Measurements from ENCODE around the gene HSPB6.
"Not testable (repeated sequence)": the region's sequence is repeated elsewhere in the genome, so short reads cannot be mapped to it uniquely, and the experiment has no call there.

Gene HSPB6

DNA sequence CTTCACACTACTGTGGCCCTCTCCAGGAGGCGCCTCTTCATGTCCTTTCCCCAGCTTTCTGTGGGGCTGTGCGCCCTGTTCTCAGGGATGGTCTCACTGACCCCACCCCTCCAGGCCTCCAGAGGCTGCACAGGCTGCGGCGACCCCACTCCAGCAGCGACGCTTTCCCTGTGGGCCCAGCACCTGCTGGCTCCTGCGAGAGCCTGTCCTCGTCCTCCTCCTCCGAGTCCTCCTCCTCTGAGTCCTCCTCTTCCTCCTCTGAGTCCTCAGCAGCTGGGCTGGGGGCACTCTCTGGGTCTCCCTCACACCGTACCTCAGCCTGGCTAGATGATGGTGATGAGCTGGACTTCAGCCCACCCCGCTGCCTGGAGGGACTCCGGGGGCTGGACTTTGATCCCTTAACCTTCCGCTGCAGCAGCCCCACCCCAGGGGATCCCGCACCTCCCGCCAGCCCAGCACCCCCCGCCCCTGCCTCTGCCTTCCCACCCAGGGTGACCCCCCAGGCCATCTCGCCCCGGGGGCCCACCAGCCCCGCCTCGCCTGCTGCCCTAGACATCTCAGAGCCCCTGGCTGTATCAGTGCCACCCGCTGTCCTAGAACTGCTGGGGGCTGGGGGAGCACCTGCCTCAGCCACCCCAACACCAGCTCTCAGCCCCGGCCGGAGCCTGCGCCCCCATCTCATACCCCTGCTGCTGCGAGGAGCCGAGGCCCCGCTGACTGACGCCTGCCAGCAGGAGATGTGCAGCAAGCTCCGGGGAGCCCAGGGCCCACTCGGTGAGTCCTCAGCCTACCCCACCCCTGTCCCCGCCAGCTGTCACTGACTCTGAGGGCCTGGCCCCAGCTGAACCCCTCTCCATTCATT, 29.7 kb upstream of the HSPB6 start:
- no peak for DNase-seq (ENCODE audit: low spot score)
- FAIRE-seq, result no peak

DNA sequence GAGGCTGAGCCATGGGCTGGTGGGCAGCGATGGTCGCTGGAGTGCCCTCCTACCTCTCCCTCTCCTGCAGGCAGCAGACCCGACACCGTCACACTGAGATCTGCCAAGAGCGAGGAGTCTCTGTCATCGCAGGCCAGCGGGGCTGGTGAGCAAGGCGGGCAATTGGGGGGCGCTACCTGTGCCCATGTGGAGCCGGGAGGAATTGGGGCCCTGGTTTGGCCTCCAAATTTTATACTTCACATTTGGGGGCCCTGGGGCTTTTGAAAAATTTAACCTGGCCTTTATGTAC, 28.5 kb upstream of the HSPB6 start:
- DNase-seq (ENCODE audit: low spot score), result no peak
- FAIRE-seq, result no peak

DNA sequence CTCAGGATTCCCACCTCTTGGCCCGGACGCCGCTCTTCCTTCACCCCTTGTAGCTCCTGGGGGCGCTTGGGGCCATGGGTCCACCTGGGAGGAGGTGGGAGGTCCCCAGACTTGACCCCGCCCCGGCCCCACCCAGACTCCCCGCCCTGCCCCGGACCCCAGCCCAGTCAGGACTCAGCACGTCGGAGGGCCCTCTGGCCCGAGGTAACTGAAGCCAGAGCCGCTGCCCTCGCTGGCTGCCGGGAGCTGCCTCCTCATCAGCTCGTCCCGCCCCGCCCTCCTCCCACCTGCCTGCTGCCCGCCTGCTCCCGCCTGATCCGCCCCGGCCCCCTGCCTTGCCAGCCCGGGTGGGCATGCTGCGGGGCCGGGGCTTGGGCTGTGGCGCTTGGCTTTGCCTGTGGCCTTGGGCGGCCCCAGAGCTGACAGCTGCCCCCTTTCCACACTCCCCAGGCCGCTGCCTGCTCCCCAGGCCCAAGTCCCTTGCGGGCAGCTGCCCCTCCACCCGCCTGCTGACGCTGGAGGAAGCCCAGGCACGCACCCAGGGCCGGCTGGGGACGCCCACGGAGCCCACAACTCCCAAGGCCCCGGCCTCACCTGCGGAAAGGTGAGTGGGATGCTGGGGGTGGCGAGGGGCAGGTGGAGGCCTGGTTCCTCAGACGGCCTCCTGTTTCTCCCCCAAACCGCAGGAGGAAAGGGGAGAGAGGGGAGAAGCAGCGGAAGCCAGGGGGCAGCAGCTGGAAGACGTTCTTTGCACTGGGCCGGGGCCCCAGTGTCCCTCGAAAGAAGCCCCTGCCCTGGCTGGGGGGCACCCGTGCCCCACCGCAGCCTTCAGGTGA, 27.9 kb upstream of the HSPB6 start:
- DNase-seq (ENCODE audit: low spot score), result no peak
- no peak for FAIRE-seq

DNA sequence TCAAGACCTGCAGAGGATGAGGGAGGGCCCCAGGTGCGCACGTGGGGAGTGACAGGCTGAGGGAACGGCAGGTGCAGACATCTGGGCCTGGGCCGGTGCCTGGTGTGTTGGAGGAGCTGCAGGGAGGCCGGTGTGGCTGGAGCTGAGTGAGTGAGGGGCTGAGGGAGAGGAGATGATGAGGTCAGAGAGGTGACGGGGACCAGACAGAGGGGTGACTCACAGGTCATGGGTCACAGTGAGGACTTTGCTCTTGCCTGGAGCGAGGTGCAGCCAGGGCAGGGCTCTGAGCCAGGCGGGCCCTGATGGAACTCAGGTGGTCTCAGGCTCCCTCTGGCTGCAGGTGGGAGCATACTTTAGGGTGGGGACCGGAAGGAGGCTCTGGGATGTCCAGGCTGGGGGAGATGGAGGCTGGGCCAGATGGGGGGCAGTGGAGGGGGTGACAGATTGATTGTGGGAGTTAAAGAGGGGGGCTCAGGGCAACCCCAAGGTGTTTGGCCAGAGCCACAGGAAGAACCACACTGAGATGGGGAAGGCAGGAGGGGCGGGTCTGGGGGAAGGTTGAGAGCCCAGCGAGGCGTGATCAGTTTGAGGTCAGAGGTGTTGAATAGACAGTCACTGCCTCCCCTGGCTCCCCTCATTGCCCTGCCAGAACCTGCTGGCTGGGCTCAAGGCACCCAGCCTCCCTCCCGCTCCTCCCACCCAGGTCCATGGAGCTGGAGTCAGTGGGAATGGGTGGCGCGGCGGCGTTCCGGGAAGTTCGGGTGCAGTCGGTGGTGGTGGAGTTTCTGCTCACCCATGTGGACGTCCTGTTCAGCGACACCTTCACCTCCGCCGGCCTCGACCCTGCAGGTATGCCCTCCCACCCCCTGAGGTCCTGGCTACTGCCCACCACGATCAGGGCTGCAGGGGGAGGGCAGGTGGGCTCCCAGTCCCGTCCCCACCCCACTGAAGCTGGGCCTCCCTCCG, 26.9 kb upstream of the HSPB6 start:
- FAIRE-seq, result no peak
- no peak for DNase-seq (ENCODE audit: low spot score)

DNA sequence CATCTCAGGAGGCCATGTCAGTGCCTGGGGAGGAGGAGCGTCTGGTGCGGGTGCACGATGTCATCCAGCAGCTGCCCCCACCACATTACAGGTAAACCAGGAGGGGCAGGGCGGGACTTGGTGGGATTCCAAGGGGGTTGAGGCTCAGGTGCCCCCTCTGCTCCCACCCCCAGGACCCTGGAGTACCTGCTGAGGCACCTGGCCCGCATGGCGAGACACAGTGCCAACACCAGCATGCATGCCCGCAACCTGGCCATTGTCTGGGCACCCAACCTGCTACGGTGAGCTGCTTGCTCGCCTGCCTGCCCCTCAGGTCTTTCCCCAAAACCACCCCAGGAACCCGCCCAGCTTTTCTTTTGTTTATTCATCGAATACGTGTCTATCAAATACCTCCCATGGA, 25.8 kb upstream of the HSPB6 start:
- FAIRE-seq, result no peak

DNA sequence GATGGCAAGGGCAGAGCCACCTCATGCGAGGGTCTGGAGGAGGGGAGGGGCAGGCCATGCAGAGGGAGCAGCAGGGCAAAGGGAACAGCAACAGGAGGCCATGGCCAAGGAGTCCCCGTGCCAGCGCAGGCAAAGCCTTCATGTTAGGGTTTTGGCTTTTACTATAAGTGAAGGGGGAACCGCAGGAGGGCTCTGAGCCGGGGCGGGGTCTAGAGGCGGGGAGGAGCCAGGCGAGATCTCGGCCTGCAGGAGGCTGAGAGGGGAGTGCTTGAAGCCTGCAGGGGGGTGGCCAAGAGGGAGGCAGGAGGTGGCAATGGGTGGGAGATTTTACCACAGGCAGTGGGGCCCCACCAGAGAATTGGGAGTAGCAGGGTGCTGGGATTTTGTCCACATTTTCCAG, 24.8 kb upstream of the HSPB6 start:
- DNase-seq (ENCODE audit: low spot score) (no peak), FAIRE-seq (no peak)

More for the DNA sequence above, 25.8 kb upstream of the HSPB6 start:
- DNase-seq (ENCODE audit: low spot score), result no peak

DNA sequence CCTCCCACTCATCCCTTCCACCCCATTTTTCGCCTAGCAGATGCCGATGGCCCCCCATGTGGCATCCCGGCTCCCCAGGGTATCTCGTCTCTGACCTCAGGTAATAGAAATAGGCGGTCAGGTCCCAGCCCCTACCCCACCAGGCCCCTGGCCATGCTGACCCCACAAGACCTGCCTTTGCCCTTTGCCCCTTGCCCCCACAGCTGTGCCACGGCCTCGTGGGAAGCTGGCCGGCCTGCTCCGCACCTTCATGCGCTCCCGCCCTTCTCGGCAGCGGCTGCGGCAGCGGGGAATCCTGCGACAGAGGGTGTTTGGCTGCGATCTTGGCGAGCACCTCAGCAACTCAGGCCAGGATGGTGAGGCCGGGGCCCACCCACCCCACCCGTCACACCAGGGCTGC, 23.9 kb upstream of the HSPB6 start:
- no peak for DNase-seq (ENCODE audit: low spot score)
- no peak for FAIRE-seq

DNA sequence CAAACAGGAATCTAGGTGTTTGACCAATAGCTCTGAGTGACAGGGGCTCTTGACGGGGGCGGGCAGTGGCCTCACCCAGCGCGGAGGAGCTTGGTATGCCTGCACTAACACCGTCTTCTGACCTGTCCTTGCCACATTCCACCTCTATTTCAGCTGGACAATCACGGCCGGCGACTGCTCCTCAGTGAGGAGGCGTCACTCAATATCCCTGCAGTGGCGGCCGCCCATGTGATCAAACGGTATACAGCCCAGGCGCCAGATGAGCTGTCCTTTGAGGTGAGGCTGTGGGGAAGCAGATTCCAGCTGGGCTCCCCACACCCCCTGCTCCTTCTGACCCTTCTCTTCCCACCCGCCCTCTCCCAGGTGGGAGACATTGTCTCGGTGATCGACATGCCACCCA, 23.2 kb upstream of the HSPB6 start:
- FAIRE-seq, result no peak
- no peak for DNase-seq (ENCODE audit: low spot score)

DNA sequence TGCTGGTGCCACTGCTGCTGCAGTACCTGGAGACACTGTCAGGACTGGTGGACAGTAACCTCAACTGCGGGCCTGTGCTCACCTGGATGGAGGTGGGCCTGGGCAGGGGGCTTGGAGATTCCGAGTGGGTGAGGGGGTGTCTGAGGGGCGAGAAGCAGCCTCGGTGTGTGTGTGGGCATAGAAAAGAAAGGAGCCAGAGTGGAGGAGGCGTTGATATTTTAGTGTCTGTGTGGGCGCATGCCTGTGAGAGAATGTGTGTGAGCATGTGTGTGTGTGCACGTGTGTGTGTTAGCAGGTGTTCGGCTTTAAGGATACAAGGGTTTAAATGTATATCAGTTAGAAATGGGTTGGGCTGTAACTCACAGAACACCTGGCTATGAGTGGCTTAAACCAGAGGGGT, 22.2 kb upstream of the HSPB6 start:
- no peak for FAIRE-seq
- no peak for DNase-seq (ENCODE audit: low spot score)

DNA sequence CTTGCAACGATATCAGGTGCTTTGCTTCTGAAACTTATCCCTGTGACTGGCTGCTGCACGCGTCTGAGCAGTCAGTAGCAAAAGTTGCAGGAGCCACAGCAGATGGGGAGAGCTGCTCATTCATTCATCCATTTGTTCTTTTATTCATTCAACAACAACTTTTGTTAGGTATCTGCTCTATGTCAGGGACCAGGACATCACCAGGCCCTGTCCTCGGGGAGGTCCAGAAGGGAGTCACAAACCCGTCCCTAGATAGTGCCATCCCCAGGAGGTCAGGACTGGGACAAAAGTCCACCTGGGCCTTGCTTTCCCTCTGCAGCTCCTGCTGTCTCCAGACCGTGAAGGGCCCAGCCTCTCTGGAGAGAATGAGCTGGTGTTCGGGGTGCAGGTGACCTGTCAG, 21.1 kb upstream of the HSPB6 start:
- no peak for DNase-seq (ENCODE audit: low spot score)
- FAIRE-seq, result no peak

DNA sequence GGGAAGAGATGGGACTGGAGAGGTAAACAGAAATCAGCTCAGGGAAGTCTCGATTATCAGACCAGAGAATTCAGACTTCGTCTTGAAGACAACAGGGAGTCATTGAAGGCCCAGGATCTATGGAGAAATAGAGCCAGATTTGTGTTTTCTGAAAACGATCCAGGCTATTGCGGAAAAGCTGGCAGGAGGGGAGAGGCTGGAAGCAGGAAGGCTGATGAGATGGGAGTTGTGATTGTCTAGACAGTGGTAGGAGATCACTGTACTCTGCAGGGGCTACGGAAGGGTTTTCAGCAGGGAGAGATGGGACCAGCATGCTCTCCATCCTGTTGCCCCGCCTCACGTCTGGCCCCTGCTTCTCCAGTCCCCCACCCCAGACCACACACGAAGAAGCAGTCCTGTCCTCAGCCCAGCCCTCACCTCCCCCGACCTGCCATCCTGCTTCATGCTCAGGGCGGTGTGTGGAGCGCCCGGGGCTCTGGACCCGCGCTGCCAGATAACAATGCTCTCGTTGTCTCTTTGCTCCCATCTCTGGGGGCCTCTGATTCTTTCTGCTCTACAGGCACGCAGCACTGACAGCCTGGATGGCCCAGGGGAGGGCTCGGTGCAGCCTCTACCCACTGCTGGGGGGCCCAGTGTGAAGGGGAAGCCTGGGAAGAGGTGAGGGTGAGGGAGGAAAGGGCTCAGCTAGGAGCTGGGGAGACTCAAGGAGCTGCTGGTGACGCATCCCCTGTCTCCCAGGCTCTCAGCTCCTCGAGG, 20.4 kb upstream of the HSPB6 start:
- no peak for FAIRE-seq
- DNase-seq (ENCODE audit: low spot score), result no peak

DNA sequence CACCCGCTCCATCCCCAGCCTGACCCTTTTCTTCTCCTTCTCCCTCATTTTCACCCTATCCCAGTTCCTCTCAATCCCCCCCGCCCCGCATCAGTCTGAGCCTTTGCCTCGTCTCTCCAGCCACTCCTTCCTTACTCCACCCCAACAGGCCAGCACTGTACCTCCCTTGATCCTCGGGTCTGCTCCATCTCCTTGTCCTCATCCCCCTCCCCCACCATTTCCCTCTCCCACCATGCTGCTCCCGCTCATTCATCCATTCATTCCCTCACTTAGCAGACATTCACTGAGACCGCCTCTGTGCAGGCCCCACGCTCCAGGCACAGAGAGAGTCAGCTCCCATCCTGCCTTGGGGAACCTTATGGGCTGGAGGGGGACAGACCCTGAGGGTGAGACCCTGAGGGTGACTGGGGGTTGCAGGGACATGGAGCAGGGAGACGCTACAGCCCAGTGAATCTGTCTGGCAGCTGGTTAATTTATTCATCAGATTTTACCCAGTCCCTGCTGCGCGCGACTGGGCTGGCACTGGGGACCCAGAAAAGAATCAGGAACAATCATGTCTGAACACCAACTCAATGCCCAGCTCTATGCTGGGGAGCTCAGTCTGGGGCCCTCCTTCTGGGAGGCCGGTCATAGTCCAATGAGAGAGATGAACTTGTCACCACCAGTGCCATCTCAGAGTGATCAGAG, 19.4 kb upstream of the HSPB6 start:
- no peak for DNase-seq (ENCODE audit: low spot score)
- no peak for FAIRE-seq

DNA sequence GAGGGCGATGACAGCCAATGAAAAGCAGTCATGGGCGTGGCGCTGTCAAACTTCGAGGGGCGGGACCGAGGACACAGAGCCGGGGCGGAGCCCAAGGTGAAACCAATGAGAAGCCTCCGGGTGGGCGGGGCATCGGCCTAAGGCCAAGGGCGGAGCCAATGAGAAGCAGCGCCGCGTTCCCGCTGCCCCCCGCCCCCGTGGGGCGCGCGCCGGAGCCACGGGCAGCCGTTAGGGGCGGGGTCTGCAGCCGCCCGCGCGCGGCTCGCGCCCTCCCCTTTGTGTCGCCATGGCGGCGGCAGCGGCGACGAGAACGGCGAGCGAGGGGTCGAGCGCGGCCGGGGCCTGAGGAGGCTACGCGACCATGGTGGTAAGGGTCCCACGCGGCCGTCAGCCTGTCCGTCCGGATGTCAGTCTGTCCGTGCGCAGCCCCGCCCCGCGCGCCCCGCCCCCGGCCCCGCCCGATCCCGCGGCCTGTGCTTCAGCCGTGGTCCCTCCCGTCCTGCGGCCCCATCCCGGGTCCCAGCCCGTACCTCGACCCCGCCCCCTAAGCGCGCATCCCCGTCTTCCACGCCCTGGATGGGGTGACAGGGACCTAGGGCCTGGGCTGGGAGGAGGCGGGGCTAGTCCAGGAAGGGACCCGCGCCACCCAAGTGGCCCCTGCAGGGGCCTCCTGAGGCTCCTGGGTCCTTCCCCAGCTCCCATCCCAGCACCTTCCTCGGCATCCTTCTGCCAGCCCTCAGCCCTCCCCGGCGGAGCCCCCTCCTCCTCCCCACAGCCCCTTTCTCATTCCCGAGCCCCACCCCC, 18.7 kb upstream of the HSPB6 start, which contains the start of gene ARHGAP33:
Gene ARHGAP33, plus strand, starts transcription at position 267 of the 804 bp plus-strand sequence. Its CDS starts 95 bp downstream, at position 362.
- FAIRE-seq, result peak; percentile 67

DNA sequence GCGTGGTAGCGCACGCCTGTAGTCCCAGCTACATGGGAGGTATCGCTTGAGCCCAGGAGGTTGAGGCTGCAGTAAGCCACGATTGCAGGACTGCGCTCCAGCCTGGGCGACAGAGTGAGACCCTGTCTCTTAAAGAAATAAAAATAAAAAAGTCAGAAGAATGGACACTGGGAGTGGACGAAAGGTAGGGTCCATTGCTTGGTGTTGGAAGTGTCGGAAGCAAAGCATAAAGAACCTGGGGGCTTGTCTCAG, 18.1 kb upstream of the HSPB6 start:
- FAIRE-seq (no peak), DNase-seq (ENCODE audit: low spot score) (no peak)

More for the DNA sequence above, 18.7 kb upstream of the HSPB6 start, which contains the start of gene ARHGAP33:
- peak; percentile 85 for DNase-seq (ENCODE audit: low spot score)

DNA sequence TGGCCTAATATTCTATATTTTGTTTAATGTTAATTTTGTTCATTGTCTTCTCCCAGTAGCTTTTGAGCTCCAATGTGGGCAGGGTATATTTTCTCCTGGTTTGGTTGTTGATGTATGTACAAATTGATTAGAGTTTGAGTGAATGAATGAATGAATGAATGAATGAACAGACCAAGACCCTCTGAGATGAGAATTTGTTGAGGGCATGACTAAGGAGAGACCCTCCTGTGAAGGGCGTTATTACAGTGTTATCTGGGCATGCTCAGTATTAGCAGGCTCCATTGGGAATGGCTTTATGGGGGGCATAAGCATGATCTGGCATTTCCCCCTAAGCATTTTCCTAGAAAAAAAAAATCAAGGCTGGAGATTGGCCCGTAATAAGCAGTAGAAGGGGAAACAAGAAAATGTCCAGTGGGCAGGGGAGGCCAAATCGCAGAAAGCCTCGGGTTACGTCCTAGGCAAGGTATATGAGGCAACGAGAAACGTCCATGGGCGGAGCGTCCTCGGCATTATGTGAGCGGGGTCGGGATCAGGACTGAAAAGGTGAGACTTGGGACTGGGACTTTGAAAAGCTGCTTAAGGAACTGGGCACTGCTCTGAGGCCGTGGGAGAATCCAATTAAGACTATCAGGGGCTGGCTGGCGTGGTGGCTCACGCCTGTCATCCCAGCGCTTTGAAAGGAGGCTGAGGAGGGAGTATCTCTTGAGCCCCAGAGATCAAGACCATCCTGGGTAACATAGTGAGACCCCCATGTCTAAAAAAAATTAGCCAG, 17.6 kb upstream of the HSPB6 start:
- no peak for FAIRE-seq
- DNase-seq (ENCODE audit: low spot score), result no peak

DNA sequence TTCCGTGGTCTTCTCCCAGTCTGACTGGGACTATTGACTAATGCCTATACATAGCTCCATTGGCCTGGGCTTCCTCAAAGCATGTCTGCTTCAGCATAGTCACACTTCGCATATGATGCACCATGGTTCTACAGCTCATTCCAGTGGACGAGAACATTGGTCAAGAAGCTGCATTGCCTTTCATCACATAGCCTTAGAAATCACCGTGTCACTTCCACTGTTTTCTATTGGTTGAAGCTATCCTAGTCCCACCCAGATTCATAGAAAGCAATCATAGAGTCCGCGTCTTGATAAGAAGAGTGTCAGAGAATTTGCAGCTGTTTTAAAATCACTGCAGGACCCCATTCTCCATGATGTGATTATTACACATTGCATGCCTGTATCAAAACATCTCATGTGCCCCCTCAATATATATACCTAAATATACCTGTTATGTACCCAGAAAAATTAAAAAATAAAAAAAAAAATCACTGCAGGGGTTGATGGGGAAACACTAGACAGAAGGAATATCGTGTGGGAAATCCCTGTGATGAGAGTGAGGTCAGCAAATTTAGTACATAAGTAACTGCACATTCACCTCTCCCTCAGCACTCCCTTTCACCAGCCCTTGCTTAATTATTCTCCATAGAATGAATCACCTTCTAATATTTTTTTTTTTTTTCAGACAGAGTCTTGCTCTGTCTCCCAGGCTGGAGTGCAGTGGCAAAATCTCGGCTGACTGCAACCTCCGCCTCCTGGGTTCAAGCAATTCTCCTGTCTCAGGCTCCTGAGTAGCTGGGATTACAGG, 16.4 kb upstream of the HSPB6 start:
- DNase-seq (ENCODE audit: low spot score) (peak; percentile 75), FAIRE-seq (peak; percentile 87)

DNA sequence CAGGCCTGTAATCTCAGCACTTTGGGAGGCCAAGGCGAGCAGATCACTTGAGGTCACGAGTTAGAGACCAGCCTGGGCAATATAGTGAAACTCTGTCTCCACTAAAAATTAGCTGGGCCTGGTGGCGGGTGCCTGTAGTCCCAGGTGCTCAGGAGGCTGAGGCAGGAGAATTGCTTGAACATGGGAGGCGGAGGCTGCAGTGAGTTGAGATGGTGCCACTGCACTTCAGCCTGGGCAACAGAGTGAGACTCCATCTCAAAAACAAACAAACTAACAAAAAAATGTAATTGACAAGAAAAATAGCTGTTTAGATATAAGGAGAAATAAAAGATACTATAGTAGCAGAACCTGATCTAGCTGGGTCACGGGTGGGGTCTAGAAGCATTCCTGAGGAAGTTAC, 15.5 kb upstream of the HSPB6 start:
- not testable (repeated sequence) for DNase-seq (ENCODE audit: low spot score); FAIRE-seq

DNA sequence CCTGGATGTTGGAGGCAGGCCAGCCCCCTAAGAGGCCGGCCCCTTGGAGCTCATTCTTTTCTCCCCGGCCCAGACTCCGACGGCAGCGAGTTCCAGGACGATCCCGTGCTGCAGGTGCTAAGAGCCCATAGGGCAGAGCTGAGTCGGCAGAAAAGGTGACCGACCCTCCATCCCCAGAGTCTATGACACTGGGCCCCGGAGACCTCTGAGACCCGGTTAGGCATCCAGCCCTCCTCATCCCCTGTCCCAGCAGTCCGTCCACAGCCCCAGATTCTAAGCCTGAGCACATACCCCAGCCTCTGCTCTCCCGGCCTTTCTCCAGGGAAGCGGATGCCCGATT, 11.2 kb upstream of the HSPB6 start:
- no peak for FAIRE-seq

More for the DNA sequence above, 11.2 kb upstream of the HSPB6 start:
- no peak for DNase-seq (ENCODE audit: low spot score)

Data from RCC 7860 (cell line).